PC-9 (cell line): Measurements from ENCODE around the gene IQCM. TPM values are rescaled to one million over a fixed set of nuclear protein-coding genes. Genes with fewer than 3 reads are reported as not detected.

Experiments used
- BruUV-seq: library from RNA; stranded (reverse); fragments of 400-500 nt; replicated peaks from 2 replicates; lab custom pipeline; 2021; lab: Mats Ljungman, UMichigan
- CTCF ChIA-PET: fragments of 300-600 bp; sonication (Branson Sonifier 250); formaldehyde crosslinking; loops from one replicate; lab custom pipeline; 2022; ENCODE audit warnings: antibody characterized with exemption; lab: Charles Lee
- POLR2A ChIA-PET: fragments of 300-600 bp; sonication (Branson Sonifier 250); formaldehyde crosslinking; loops from one replicate; lab custom pipeline; 2022; ENCODE audit warnings: antibody characterized with exemption; ENCODE audit not compliant: unreplicated experiment; lab: Charles Lee
- DNase-seq, 2 experiments: peaks; one replicate each; pipeline versions ENCODE4 v3.0.0 to v3.0.0-alpha.2; 2015 to 2022; ENCODE audit warnings: mixed read lengths in 1 of 2
- H2AFZ ChIP-seq: fragments of 200-600 bp; sonication (generic); 2 replicates; pipeline ENCODE4 v1.8.1; 2017; ENCODE audit warnings: antibody characterized with exemption
- H3F3A ChIP-seq: fragments of 200-600 bp; sonication (generic); 2 replicates; pipeline ENCODE4 v1.8.1; 2017; ENCODE audit warnings: antibody characterized with exemption, mild to moderate bottlenecking, low read depth; ENCODE audit not compliant: insufficient read depth
- H3K27ac ChIP-seq: fragments of 200-600 bp; sonication (generic); 2 replicates; pipeline ENCODE4 v1.6.1; 2016; ENCODE audit warnings: mixed run types
- H3K27me3 ChIP-seq: fragments of 200-600 bp; sonication (generic); 2 replicates; pipeline ENCODE4 v1.6.1; 2016; ENCODE audit warnings: low read depth, mixed run types; ENCODE audit not compliant: insufficient read depth
- H3K36me3 ChIP-seq: fragments of 200-600 bp; sonication (generic); 2 replicates; pipeline ENCODE4 v1.6.1; 2016; ENCODE audit warnings: low read depth, mixed run types
- H3K4me1 ChIP-seq: fragments of 200-600 bp; sonication (generic); replicated peaks from 2 replicates; pipeline ENCODE4 v1.6.1; 2016; ENCODE audit warnings: mixed run types; ENCODE audit not compliant: insufficient read depth
- H3K4me2 ChIP-seq: fragments of 200-600 bp; sonication (generic); 2 replicates; pipeline ENCODE4 v1.6.1; 2017; ENCODE audit warnings: mixed run types
- H3K4me3 ChIP-seq: fragments of 200-600 bp; sonication (generic); 2 replicates; pipeline ENCODE4 v1.6.1; 2016; ENCODE audit warnings: mixed run types
- H3K79me2 ChIP-seq: fragments of 200-600 bp; sonication (generic); 2 replicates; pipeline ENCODE4 v1.6.1; 2017; ENCODE audit warnings: low read depth, mixed run types
- H3K9me2 ChIP-seq: fragments of 200-600 bp; sonication (generic); 2 replicates; pipeline ENCODE4 v1.8.1; 2017; ENCODE audit warnings: mild to moderate bottlenecking; ENCODE audit not compliant: insufficient read depth
- H3K9me3 ChIP-seq: fragments of 200-600 bp; sonication (generic); 2 replicates; pipeline ENCODE4 v1.8.1; 2016; ENCODE audit warnings: low read depth; ENCODE audit not compliant: insufficient read depth
- H4K20me1 ChIP-seq: fragments of 200-600 bp; sonication (generic); 2 replicates; pipeline ENCODE4 v1.8.1; 2017; ENCODE audit not compliant: insufficient read depth
- EZH2 ChIP-seq: fragments of 200-600 bp; sonication (generic); IDR thresholded peaks from 2 replicates; pipeline ENCODE4 v1.8.0; 2017; ENCODE audit warnings: antibody characterized with exemption, low read depth
- intact Hi-C: fragments of 100-400 bp; cut with micrococcal nuclease; formaldehyde crosslinking; loops from one replicate; pipeline ENCODE4 v1.10.0; 2022; ENCODE audit not compliant: unreplicated experiment
- total RNA-seq: library from RNA; stranded (reverse); gene quantifications from 2 replicates; pipeline ENCODE4 v1.2.3, GENCODE V29; 2021
- TF ChIP-seq, protein P1 (sequence below): fragments of 200-600 bp; sonication (generic); conservative IDR thresholded peaks from 2 replicates; pipeline ENCODE4 v1.6.1; 2017; ENCODE audit warnings: mixed run types, antibody characterized with exemption, mild to moderate bottlenecking, moderate library complexity

The IQCM gene
- total RNA-seq, 1 experiment from 2014 or later, result not detected

GRCh38 chr4:149370785-149371420, 444.7 kb downstream of the IQCM start:
- Histone ChIP-seq H3K4me3 (no peak overlapping the region), H3K27me3 (no peaks in the 10 kb centered on the region), H2AFZ (no peak overlapping the region), H3K36me3 (no peaks in the 10 kb centered on the region), H3K79me2 (no peaks in the 10 kb centered on the region), H3K27ac (no peak overlapping the region), H4K20me1 (no peaks in the 10 kb centered on the region), H3K4me2 (no peak overlapping the region), H3F3A (no peaks in the 10 kb centered on the region), H3K9me2 (no peaks in the 10 kb centered on the region), H3K9me3 (no peaks in the 10 kb centered on the region), H3K4me1 (no peaks in the 10 kb centered on the region)
- intact Hi-C loops, result loop anchor here (1.0 to 10.0 kb wide), 3 partner anchors 181 to 525 kb away; no protein-coding TSS in a partner anchor
- CTCF ChIA-PET, result interaction anchor here (1.1 kb wide), 1 partner anchor 14 kb away, joined by 3 read pairs; no protein-coding TSS in a partner anchor
- TF ChIP-seq, protein P1, sequence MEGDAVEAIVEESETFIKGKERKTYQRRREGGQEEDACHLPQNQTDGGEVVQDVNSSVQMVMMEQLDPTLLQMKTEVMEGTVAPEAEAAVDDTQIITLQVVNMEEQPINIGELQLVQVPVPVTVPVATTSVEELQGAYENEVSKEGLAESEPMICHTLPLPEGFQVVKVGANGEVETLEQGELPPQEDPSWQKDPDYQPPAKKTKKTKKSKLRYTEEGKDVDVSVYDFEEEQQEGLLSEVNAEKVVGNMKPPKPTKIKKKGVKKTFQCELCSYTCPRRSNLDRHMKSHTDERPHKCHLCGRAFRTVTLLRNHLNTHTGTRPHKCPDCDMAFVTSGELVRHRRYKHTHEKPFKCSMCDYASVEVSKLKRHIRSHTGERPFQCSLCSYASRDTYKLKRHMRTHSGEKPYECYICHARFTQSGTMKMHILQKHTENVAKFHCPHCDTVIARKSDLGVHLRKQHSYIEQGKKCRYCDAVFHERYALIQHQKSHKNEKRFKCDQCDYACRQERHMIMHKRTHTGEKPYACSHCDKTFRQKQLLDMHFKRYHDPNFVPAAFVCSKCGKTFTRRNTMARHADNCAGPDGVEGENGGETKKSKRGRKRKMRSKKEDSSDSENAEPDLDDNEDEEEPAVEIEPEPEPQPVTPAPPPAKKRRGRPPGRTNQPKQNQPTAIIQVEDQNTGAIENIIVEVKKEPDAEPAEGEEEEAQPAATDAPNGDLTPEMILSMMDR, result peak; percentile 58
- no peak for TF ChIP-seq EZH2
- peak in 1 of 2 experiments; percentile 4 for DNase-seq
- BruUV-seq, result no TSS peak
- POLR2A ChIA-PET, result no interaction called here

GRCh38 chr4:149370002-149370401, 445.6 kb downstream of the IQCM start:
- DNase-seq, result no peak
- Histone ChIP-seq H3K4me1 (no peaks in the 10 kb centered on the region), H4K20me1 (no peaks in the 10 kb centered on the region), H3K9me2 (no peaks in the 10 kb centered on the region), H3F3A (no peaks in the 10 kb centered on the region), H3K4me3 (no peak overlapping the region), H3K27me3 (no peaks in the 10 kb centered on the region), H3K79me2 (no peaks in the 10 kb centered on the region), H3K4me2 (no peak overlapping the region), H3K9me3 (no peaks in the 10 kb centered on the region), H2AFZ (no peak overlapping the region), H3K36me3 (no peaks in the 10 kb centered on the region), H3K27ac (no peak overlapping the region)
- CTCF ChIA-PET, result interaction anchor here (1.1 kb wide), 1 partner anchor 13 kb away, joined by 3 read pairs; no protein-coding TSS in a partner anchor
- intact Hi-C loops, result loop anchor here (5.0 to 10.0 kb wide), 2 partner anchors 182 to 265 kb away; no protein-coding TSS in a partner anchor
- TF ChIP-seq, protein P1, result no peak
- no peak for TF ChIP-seq EZH2
- BruUV-seq, result no TSS peak
- POLR2A ChIA-PET, result no interaction called here

- Histone ChIP-seq H3K4me2 (no peak overlapping the region), H3K36me3 (no peaks in the 10 kb centered on the region), H3K9me3 (no peaks in the 10 kb centered on the region), H3K9me2 (no peaks in the 10 kb centered on the region), H3K4me3 (no peak overlapping the region), H2AFZ (no peak overlapping the region), H3F3A (no peaks in the 10 kb centered on the region), H3K79me2 (no peaks in the 10 kb centered on the region), H3K27me3 (no peaks in the 10 kb centered on the region), H3K27ac (no peak overlapping the region), H3K4me1 (no peaks in the 10 kb centered on the region), H4K20me1 (no peaks in the 10 kb centered on the region)
- DNase-seq, result no peak
- TF ChIP-seq, protein P1, result no peak
- no peak for TF ChIP-seq EZH2
- POLR2A ChIA-PET, result no interaction called here
- no TSS peak for BruUV-seq
- intact Hi-C loops, result no loop called here
- CTCF ChIA-PET, result no interaction called here
These were observed 462.4 kb downstream of the IQCM start for GRCh38 chr4:149353241-149353640.
